Tibial nerve (tissue), 4 donors: Measurements from ENCODE around the gene ADAD2. TPM values are rescaled to one million over a fixed set of nuclear protein-coding genes. Genes with fewer than 3 reads are reported as not detected.

Source experiments
- DNase-seq, 2 donors: peaks; one replicate each; pipeline ENCODE4 v3.0.0-alpha.2; 2019; ENCODE audit warnings: low spot score in 2 of 2
- H3K27ac ChIP-seq, 4 donors: fragments of 200-600 bp; sonication (generic) in 3 of 4; one replicate each; pipeline ENCODE4 v1.5.1; 2017 to 2019; ENCODE audit warnings: mild to moderate bottlenecking in 1 of 4
- H3K27me3 ChIP-seq, 2 donors: fragments of 200-600 bp; sonication (generic) in 1 of 2; one replicate each; pipeline versions ENCODE4 v1.5.1 to v1.6.0; 2017 to 2019
- H3K36me3 ChIP-seq, 3 donors: fragments of 200-600 bp; sonication (generic); one replicate each; pipeline ENCODE4 v1.5.1; 2018 to 2019
- H3K4me1 ChIP-seq, 4 donors: fragments of 200-600 bp; sonication (generic) in 3 of 4; one replicate each; pipeline ENCODE4 v1.5.1; 2017 to 2019
- H3K4me3 ChIP-seq, 4 donors: fragments of 200-600 bp; sonication (generic) in 3 of 4; one replicate each; pipeline ENCODE4 v1.5.1; 2017 to 2019; ENCODE audit warnings: mild to moderate bottlenecking in 1 of 4, moderate library complexity in 1 of 4
- H3K9me3 ChIP-seq, 4 donors: fragments of 200-600 bp; sonication (generic) in 3 of 4; one replicate each; pipeline ENCODE4 v1.5.1; 2017 to 2019
- EP300 ChIP-seq, 2 donors: sonication (generic); formaldehyde crosslinking; IDR thresholded peaks; one replicate each; pipeline ENCODE4 v1.6.1; 2017; ENCODE audit warnings: antibody characterized with exemption in 2 of 2, mild to moderate bottlenecking in 1 of 2
- POLR2A ChIP-seq, 2 donors: fragments of 450-650 bp; IDR thresholded peaks; one replicate each; pipeline ENCODE4 v1.6.1; 2017; ENCODE audit warnings: antibody characterized with exemption in 2 of 2, mild to moderate bottlenecking in 2 of 2, moderate library complexity in 2 of 2
- WGBS, 2 donors: methylation state at CpG; one replicate each; pipeline ENCODE4 v1.1.5; 2018; 5-methylcytosine and 5-hydroxymethylcytosine counted together
- total RNA-seq, 4 donors: library from RNA; depleted of rRNA; stranded (reverse); fragments of >200 nt; gene quantifications; one replicate each; pipeline ENCODE4 v1.1.0, GENCODE V29; 2016
- TF ChIP-seq, protein P1 (sequence below), 5 experiments: fragments of 200-600 bp in 3 of 5; fragments of 450-650 bp in 2 of 5; sonication (generic) in 3 of 5; IDR thresholded peaks; one replicate each; pipeline ENCODE4 v1.5.1; 2016 to 2019; ENCODE audit warnings: antibody characterized with exemption in 5 of 5, mild to moderate bottlenecking in 3 of 5, moderate library complexity in 2 of 5

ADAD2 gene
- total RNA-seq, 4 donors from 2014 or later: 1.2 TPM; not detected in 3

DNA sequence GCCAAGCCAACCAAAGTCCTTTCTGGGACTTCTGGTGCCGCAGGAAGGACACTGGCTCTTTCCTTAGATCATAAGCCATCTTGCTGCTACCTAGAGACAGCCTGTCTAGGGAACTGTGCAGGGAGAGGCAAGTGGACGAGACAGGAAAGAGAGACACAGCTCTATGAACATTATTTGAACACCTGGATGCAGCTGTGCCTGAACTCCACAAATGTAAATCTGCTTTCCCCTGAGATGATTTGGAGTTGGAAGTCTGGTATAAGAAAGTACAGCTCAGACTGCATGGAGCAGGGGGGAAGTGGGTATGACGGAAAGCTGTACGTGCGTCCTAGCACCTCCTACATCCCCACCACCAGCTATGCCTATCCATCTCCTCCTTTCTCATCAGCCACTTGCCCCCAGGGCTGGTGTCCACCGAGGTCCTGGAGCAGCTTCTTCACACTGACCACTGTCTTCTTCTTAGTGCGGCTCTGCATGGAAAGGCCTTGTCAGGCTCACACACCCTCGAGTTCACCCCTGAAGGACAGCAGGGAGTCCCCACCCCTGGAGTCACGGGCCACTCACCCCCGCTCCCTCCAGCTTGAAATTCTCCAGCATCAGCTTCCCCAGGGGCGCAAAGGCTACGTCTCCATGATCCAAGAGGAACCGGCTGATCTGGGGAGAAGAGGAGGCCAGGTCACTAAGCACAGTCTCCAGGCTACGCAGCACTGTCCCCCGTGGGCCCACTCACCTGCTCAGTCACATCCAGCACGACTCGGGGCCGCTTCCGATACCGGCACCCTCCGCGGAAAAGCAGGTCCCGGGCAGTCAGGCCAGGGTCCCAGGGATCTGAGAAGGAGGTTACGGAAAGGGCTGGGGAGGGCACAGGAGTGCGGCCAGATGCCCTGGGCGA, 8.0 kb upstream of the ADAD2 start:
- Histone ChIP-seq H3K9me3 (no peaks in the 10 kb centered on the region), H3K27ac (peak overlapping the region in 1 of 4 donors; percentile 47), H3K36me3 (peaks cover 0 to 71% (median 14%) of the 10 kb centered on the region in 3 donors), H3K4me1 (peaks cover 0 to 39% (median 9%) of the 10 kb centered on the region in 4 donors), H3K4me3 (no peak overlapping the region), H3K27me3 (no peaks in the 10 kb centered on the region)
- WGBS, 2 donors: 92 to 97% methylated on average over 22 to 26 of the region's 26 CpGs
- TF ChIP-seq EP300 (IDR thresholded peaks at IDR 0.05) (no peak), POLR2A (IDR thresholded peaks at IDR 0.05) (no peak)
- TF ChIP-seq, protein P1, sequence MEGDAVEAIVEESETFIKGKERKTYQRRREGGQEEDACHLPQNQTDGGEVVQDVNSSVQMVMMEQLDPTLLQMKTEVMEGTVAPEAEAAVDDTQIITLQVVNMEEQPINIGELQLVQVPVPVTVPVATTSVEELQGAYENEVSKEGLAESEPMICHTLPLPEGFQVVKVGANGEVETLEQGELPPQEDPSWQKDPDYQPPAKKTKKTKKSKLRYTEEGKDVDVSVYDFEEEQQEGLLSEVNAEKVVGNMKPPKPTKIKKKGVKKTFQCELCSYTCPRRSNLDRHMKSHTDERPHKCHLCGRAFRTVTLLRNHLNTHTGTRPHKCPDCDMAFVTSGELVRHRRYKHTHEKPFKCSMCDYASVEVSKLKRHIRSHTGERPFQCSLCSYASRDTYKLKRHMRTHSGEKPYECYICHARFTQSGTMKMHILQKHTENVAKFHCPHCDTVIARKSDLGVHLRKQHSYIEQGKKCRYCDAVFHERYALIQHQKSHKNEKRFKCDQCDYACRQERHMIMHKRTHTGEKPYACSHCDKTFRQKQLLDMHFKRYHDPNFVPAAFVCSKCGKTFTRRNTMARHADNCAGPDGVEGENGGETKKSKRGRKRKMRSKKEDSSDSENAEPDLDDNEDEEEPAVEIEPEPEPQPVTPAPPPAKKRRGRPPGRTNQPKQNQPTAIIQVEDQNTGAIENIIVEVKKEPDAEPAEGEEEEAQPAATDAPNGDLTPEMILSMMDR (IDR thresholded peaks at IDR 0.05): no peak
- DNase-seq: no peak

DNA sequence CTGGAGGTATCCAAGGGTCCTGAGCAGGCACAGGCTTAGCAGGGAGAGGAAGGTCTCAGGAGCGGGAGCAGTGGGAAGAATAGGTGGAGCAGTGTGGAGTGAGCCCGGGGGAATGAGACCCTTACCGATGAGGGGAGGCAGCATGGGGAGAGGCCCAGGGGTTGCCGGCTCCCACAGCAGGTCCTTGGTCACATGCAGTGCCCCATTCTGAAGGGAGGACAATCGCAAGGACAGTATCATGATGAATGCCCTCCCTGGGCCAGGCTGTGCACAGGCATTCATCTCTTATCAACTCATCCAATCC, 7.4 kb upstream of the ADAD2 start:
- peaks cover 0 to 67% (median 14%) of the 10 kb centered on the region in 3 donors for H3K36me3 ChIP-seq
- H3K27ac ChIP-seq: peak overlapping the region in 1 of 4 donors; percentile 47

DNA sequence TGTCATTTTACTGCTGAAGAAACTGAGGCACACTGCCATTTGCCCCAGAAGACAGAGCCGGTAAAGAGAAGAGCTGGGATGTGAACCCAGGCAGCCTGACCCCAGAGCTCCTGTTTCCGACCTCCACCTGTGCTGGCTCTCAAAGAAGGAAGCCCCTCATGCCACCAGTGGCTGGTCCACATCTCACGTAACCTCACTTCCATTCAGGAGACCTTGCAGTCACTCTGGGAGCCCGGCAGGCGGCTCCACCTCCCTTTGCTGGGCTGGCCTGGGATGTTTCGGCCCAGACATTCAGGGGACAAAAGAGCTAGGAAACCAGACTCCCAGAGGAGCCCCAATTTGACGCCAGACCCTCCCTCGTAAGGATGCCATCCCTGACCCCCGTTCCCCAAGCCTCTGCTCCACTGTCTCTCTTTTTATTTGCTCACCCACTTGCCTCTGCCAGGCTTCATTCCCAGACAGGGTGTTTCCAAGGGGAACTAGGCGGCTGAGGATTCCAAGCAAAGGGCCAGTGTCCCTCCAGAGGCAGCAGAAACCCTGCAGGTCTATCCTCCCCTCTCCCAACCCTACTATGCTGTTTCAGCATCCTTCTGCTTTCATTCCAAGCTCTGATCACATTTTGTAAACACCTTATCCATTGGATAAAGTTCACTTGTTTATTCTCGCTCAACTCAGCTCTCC, 6.9 kb upstream of the ADAD2 start:
- TF ChIP-seq, protein P1 (IDR thresholded peaks at IDR 0.05): peak in 1 of 5 experiments; percentile 9
- no peak for TF ChIP-seq EP300 (IDR thresholded peaks at IDR 0.05)
- H3K9me3 ChIP-seq: no peaks in the 10 kb centered on the region
- H3K27me3 ChIP-seq: no peaks in the 10 kb centered on the region
- H3K36me3 ChIP-seq: peaks cover 0 to 62% (median 14%) of the 10 kb centered on the region in 3 donors
- peak overlapping the region in 1 of 4 donors; percentile 47 for H3K27ac ChIP-seq
- 77 to 88% methylated on average over 11 of the region's 11 CpGs for WGBS, 2 donors
- H3K4me1 ChIP-seq: peaks cover 0 to 31% (median 6%) of the 10 kb centered on the region in 4 donors
- no peak for DNase-seq
- no peak overlapping the region for H3K4me3 ChIP-seq

More for the DNA sequence above, 7.4 kb upstream of the ADAD2 start:
- 88 to 96% methylated on average over 5 of the region's 5 CpGs for WGBS, 2 donors
- TF ChIP-seq POLR2A (IDR thresholded peaks at IDR 0.05) (no peak), EP300 (IDR thresholded peaks at IDR 0.05) (no peak)
- TF ChIP-seq, protein P1 (IDR thresholded peaks at IDR 0.05): no peak
- DNase-seq: no peak
- H3K27me3 ChIP-seq: no peaks in the 10 kb centered on the region
- peaks cover 0 to 33% (median 6%) of the 10 kb centered on the region in 4 donors for H3K4me1 ChIP-seq
- H3K4me3 ChIP-seq: no peak overlapping the region
- no peaks in the 10 kb centered on the region for H3K9me3 ChIP-seq

DNA sequence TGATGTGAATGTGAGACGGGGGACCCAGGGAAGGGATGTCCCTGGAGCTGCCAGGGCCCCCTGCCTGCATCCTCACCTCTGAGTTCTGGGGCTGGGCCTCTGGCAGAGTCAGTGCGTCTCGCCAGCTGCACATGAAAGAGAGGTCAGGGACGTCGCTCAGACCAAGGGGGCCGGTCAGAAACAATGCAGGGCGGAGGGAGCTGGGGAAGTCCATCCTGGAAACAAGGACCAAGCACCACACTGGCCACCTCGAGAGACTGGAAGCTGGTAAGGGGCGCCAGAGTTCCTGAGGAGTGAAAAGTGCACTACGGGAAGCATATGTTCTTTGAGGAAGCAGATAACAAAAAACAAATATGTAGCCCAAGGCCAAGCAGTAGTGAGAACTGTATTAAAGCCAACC, 6.2 kb upstream of the ADAD2 start:
- TF ChIP-seq EP300 (IDR thresholded peaks at IDR 0.05): peak in 1 of 2 donors; percentile 5
- TF ChIP-seq, protein P1 (IDR thresholded peaks at IDR 0.05): no peak
- H3K36me3 ChIP-seq: peaks cover 0 to 54% (median 10%) of the 10 kb centered on the region in 3 donors
- H3K9me3 ChIP-seq: no peaks in the 10 kb centered on the region
- H3K4me3 ChIP-seq: no peak overlapping the region
- DNase-seq: no peak
- peak overlapping the region in 1 of 4 donors; percentile 47 for H3K27ac ChIP-seq
- H3K27me3 ChIP-seq: no peaks in the 10 kb centered on the region
- WGBS, 2 donors: 84 to 85% methylated on average over 10 of the region's 10 CpGs
- H3K4me1 ChIP-seq: peaks cover 0 to 31% (median 6%) of the 10 kb centered on the region in 4 donors
